H1 (cell line): ENCODE measurements around the gene ARMH4.

ENCODE experiments used
- ASH2L ChIP-seq: fragments of 200-600, 300-600 bp; sonication (generic); IDR thresholded peaks from one replicate; pipeline ENCODE4 v1.7.1; 2017; ENCODE audit warnings: low read length
- CBX5 ChIP-seq: fragments of 300-800, 300-1000 bp; sonication (generic); IDR thresholded peaks from 2 replicates; pipeline ENCODE4 v1.7.1; 2016; ENCODE audit warnings: antibody characterized with exemption, low read length, low read depth
- CEBPB ChIP-seq: IDR thresholded peaks from 2 replicates; pipeline ENCODE4 v1.6.1; 2012; ENCODE audit warnings: low read depth, low read length
- CHD1 ChIP-seq: IDR thresholded peaks from 2 replicates; pipeline ENCODE4 v1.6.1; 2012; ENCODE audit warnings: low read depth, low read length, improper control_type of control experiment
- CTCF ChIP-seq, 3 experiments: IDR thresholded peaks; 1 replicate in 2 of 3; 2 replicates in 1 of 3; pipeline versions ENCODE4 v1.5.1 to v1.6.1; 2011; ENCODE audit warnings: low read length in 3 of 3, mild to moderate bottlenecking in 3 of 3, inconsistent platforms in 2 of 3, low read depth in 1 of 3, moderate library complexity in 1 of 3; ENCODE audit not compliant: insufficient read depth in 1 of 3; ENCODE audit errors: control extremely low read depth in 1 of 3
- EP300 ChIP-seq, 2 experiments: IDR thresholded peaks; 1 replicate in 1 of 2; 2 replicates in 1 of 2; pipeline ENCODE4 v1.6.1; 2011 to 2012; ENCODE audit warnings: low read depth in 2 of 2, low read length in 2 of 2, mild to moderate bottlenecking in 2 of 2, borderline replicate concordance in 1 of 2, inconsistent platforms in 1 of 2, moderate library complexity in 1 of 2
- JUN ChIP-seq: IDR thresholded peaks from 2 replicates; pipeline ENCODE4 v1.6.1; 2011; ENCODE audit warnings: low read depth, mild to moderate bottlenecking, improper control_type of control experiment, low read length
- KDM1A ChIP-seq: fragments of 200-600, 300-600 bp; sonication (generic); IDR thresholded peaks from 2 replicates; pipeline ENCODE4 v1.7.1; 2016; ENCODE audit warnings: mild to moderate bottlenecking, low read length, borderline replicate concordance
- YY1 ChIP-seq: IDR thresholded peaks from 2 replicates; pipeline ENCODE4 v1.6.1; 2011; ENCODE audit warnings: low read depth, mild to moderate bottlenecking, low read length

GRCh38 chr14:57987051-57987450 lies 165.0 kb downstream of the ARMH4 start:
- TF ChIP-seq ASH2L: no peak
- TF ChIP-seq JUN: no peak
- TF ChIP-seq CHD1: no peak
- no peak for TF ChIP-seq EP300 (IDR thresholded peaks at IDR 0.05; ENCODE audit: borderline replicate concordance in 1 of 2, low read depth in 2 of 2, low read length in 2 of 2)
- no peak for TF ChIP-seq YY1
- TF ChIP-seq CBX5: no peak
- TF ChIP-seq KDM1A: no peak
- TF ChIP-seq CEBPB: no peak
- TF ChIP-seq CTCF (IDR thresholded peaks at IDR 0.05; ENCODE audit: control extremely low read depth in 1 of 3, insufficient read depth in 1 of 3, low read depth in 1 of 3, low read length in 3 of 3): no peak
